ENCODE measurements around the gene ARID1B.

ARID1B gene

DNA sequence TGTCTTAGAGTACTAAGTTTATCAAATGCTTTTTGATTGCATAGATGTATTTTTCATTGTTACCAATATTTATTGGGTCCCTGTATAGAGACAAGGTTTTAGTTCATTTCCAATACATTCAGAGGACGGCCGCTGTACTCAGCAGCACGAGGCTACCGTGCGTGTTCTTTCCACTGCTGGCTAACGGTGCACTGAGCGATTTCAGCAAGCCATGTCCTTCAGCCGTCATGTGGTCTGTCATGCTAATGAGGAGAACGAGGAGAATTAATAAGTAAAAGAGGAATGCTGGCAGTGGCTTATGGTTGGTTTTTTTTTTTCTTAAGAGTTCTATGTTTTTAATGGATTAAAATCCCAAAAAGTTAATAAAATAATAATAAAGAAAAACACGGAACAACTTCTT, 253.6 kb downstream of the ARID1B start:
- H3K36me3 ChIP-seq = no peaks in the 10 kb centered on the region
- no peaks in the 10 kb centered on the region for H3K27me3 ChIP-seq
- TF ChIP-seq, protein P1, sequence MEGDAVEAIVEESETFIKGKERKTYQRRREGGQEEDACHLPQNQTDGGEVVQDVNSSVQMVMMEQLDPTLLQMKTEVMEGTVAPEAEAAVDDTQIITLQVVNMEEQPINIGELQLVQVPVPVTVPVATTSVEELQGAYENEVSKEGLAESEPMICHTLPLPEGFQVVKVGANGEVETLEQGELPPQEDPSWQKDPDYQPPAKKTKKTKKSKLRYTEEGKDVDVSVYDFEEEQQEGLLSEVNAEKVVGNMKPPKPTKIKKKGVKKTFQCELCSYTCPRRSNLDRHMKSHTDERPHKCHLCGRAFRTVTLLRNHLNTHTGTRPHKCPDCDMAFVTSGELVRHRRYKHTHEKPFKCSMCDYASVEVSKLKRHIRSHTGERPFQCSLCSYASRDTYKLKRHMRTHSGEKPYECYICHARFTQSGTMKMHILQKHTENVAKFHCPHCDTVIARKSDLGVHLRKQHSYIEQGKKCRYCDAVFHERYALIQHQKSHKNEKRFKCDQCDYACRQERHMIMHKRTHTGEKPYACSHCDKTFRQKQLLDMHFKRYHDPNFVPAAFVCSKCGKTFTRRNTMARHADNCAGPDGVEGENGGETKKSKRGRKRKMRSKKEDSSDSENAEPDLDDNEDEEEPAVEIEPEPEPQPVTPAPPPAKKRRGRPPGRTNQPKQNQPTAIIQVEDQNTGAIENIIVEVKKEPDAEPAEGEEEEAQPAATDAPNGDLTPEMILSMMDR (IDR thresholded peaks at IDR 0.05) = no peak
- H3K4me3 ChIP-seq = no peak overlapping the region
- no peak overlapping the region for H3K27ac ChIP-seq
- no peaks in the 10 kb centered on the region for H3K9me3 ChIP-seq
- peaks cover 0 to 36% (median 16%) of the 10 kb centered on the region in 4 donors for H3K4me1 ChIP-seq
- DNase-seq = no peak
- intact Hi-C loops (cut with DNase I; ENCODE audit: low total_unique reads) = no loop called here

DNA sequence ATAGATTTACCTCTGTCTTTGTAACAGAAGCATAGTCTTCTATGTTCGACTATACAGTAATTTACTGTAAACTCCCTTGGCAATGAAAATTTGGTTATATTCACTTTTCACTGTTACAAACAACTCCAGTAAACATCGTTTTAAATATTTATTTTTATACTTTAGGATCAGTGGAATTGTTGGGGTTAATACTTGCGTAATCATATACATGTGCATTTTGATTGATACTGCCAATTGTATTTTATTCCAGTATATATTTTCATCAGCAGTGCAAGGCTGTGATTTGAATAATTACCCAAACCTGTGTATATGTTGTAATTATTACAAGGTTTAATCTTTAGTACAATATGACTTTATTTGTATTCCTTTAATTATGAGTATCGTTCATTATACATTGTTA, 255.7 kb downstream of the ARID1B start:
- Histone ChIP-seq H3K27ac (peak overlapping the region in 1 of 2 donors; percentile 38), H3K9me3 (no peaks in the 10 kb centered on the region), H3K4me1 (peaks cover 0 to 57% (median 34%) of the 10 kb centered on the region in 4 donors), H3K36me3 (no peaks in the 10 kb centered on the region), H3K4me3 (peak overlapping the region; percentile 35 to 42), H3K27me3 (no peaks in the 10 kb centered on the region)
- no peak for DNase-seq
- TF ChIP-seq, protein P1 (IDR thresholded peaks at IDR 0.05) = no peak
- intact Hi-C loops (cut with DNase I; ENCODE audit: low total_unique reads) = no loop called here

DNA sequence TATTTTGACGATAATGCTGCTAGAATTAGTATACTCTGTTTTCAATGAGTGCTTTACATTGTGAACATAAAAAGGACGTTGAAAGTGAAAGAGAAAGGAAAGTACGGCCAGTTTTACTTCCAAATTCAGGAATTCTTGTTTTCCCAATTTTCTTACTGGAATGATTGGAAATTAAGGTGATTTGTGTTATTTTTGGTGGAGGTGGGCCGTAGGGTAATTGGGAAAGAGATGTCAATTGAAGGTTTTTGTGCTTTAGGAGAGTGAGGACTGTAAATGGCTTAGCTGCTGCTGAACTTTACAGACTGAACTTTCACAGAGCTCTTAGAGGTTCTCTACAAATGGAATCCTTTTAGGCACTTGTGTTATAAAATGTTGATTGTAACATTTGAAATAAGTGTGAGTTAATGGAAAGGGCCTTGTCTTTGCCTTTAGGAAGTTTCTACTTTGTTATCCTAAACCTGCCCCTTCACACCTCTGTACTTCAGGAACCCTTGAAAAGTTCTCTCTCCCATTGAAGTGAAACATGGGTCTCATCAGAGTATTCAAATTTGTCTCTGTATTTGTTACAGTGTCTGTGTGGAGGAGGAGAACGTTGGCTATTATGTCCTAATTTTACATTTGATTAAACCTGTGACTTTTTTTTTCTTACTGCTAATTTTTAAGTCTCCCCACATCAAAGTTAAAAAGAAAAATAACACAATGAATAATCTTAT, 256.4 kb downstream of the ARID1B start:
- peaks cover 0 to 57% (median 34%) of the 10 kb centered on the region in 4 donors for H3K4me1 ChIP-seq
- no peaks in the 10 kb centered on the region for H3K36me3 ChIP-seq
- H3K27me3 ChIP-seq = no peaks in the 10 kb centered on the region
- no peak for DNase-seq
- H3K9me3 ChIP-seq = no peaks in the 10 kb centered on the region
- peak overlapping the region; percentile 35 to 42 for H3K4me3 ChIP-seq
- intact Hi-C loops (cut with DNase I; ENCODE audit: low total_unique reads) = no loop called here
- H3K27ac ChIP-seq = peak overlapping the region; percentile 19 to 38
- TF ChIP-seq, protein P1 (IDR thresholded peaks at IDR 0.05) = no peak

DNA sequence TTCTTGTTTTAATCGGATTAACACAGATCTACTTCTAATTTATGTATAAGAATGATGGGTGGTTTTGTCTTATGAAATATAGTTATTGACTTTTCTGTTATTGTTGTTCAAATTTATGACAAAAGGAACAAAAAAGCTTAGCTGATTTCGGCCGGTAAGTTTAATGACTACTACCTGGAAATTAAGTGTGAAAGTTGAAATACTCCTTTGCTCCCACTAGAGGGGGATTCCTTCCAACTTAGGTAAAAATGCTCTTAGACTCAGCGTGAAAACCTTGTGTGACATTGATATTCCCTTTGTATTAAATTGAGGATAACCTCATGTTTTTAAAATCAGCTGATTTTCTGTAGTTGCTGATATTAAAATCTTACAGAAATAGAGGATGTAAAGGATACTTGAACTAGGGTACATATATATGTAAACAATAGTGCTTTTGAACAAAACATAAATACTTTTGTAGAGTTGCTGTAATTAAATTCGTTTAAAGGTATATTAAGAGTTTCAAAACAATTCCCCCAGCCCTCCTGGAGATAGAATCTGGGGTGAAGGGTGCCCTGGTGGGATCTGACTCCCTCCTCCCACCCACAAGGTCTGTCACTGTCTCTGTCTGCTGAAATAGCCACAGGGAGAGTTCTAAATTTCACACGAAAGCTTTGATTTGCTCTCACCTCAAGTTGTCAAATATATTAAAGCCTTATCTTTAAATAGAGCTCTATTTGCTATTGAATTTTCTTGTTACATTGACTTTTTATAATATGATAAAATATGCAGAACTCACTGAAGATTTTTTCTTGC, 257.5 kb downstream of the ARID1B start:
- H3K4me3 ChIP-seq = no peak overlapping the region
- no peaks in the 10 kb centered on the region for H3K36me3 ChIP-seq
- peaks cover 0 to 57% (median 34%) of the 10 kb centered on the region in 4 donors for H3K4me1 ChIP-seq
- peak overlapping the region in 1 of 2 donors; percentile 38 for H3K27ac ChIP-seq
- TF ChIP-seq, protein P1 (IDR thresholded peaks at IDR 0.05) = peak; percentile 58 to 72
- DNase-seq = no peak
- no peaks in the 10 kb centered on the region for H3K27me3 ChIP-seq
- no peaks in the 10 kb centered on the region for H3K9me3 ChIP-seq
- intact Hi-C loops (cut with DNase I; ENCODE audit: low total_unique reads) = loop anchor here (5.0 kb wide), 1 partner anchor 148 kb away; no protein-coding TSS in a partner anchor

DNA sequence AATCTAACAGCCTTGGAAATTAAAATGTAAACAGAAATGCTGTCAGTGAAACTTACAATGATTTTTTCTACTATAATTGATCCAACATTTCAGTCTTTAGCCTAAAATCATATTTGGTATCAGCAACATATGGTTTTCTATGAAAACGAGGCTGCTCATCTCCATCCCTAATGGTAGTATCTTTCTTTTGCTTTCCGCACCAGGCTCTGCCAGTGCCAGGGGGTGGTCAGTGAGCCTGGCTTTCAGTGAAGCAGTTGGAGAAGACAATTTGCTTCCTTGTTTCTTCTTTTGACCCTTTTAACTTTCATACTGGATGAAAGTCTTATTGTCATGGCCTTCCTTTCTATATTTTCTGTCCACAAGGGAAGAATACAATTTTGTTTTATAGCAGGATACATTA, 258.4 kb downstream of the ARID1B start:
- DNase-seq = no peak
- intact Hi-C loops (cut with DNase I; ENCODE audit: low total_unique reads) = loop anchor here (5.0 kb wide), 1 partner anchor 147 kb away; no protein-coding TSS in a partner anchor

More for the DNA sequence above, 258.4 kb downstream of the ARID1B start:
- Histone ChIP-seq H3K9me3 (no peaks in the 10 kb centered on the region), H3K36me3 (no peaks in the 10 kb centered on the region), H3K4me1 (peaks cover 0 to 57% (median 34%) of the 10 kb centered on the region in 4 donors), H3K4me3 (no peak overlapping the region), H3K27ac (peak overlapping the region; percentile 50 to 55), H3K27me3 (no peaks in the 10 kb centered on the region)
- TF ChIP-seq, protein P1 (IDR thresholded peaks at IDR 0.05) = no peak
